ENCODE data around the gene MYCBP2.
A peak's percentile ranks its signal among the peaks of the same experiment; 100 is the strongest.

Gene MYCBP2

GRCh38 chr13:77065461-77066147, 261.3 kb downstream of the MYCBP2 start:
- no peak for DNase-seq

GRCh38 chr13:77062097-77062496, 264.8 kb downstream of the MYCBP2 start:
- DNase-seq = no peak

DNA sequence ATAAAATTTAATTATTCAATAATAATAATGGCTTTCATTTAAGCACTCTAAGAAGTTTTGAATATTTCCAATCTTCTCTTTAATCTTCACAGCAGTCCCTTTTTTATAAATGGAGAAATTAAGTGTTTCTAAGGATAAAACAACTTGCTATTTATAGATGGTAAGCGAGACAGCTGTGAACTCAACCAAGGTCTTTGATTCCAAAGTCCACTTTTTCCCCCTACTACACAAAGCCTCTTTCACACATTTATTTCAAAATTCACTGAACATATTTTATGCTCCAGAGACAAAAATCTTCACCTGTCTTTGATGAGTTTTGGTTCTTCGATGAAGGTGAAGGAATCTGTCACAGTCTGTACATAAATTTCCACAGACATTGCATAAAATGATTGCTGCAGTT, 265.5 kb downstream of the MYCBP2 start:
- DNase-seq = no peak

DNA sequence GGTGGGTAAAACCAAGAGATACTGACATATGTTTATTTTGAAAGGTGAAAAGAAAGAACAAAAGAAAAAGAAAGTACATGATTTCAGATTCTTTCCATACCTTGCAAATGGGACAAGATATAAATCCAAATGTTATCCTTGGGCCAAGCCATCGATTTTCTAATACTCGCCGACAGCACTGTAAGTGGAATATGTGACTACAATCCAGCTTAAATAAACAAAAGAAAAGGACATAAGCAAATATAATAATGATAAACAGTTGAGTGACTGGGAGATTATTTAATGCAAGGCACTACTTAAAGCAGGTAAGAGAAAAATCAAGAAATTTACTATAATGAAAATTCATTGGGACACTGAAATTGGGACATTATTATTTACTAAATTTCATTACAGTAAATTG, 270.0 kb downstream of the MYCBP2 start:
- DNase-seq = no peak

DNA sequence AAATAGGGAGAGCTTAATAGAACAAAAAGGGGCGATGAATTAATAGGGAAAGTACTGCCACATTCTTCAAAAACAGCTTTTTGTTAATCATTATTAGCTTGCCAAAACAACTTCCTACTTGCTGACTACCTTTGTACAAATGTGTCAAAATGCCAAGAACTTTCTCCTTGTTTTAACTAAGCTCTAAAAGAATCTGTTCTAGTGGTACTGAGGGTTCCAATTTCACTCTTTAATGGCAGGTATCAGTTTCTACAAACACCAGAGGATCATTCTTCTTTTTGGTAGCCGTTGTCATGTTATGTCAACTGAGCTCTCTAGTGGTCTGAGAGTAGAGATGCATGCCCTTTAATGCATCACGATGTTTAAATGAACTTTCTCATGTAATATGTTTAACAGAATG, 270.5 kb downstream of the MYCBP2 start:
- DNase-seq = no peak

DNA sequence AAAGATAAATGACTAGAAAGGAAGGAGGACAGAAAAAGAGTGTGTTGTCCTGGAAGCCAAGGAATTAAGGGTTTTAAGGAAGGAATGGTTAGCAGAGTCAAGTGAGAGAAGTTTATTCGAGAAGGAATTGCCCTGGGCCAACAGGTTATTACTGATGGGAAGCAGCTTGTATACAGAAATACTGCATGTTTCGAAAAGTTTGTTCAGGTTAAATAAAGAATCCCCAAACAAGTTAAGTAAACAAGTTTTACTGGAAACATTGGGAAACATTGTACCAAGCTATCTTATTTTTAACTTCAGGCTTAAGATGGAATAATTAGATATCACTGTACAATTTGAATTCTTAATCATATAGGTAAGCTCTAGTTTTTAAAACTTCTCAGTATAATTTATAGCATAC, 271.7 kb downstream of the MYCBP2 start:
- no peak for DNase-seq

- no peak for DNase-seq
These were observed 273.7 kb downstream of the MYCBP2 start for GRCh38 chr13:77053192-77053591.

GRCh38 chr13:77048681-77049080, 278.2 kb downstream of the MYCBP2 start:
- DNase-seq = no peak

DNA sequence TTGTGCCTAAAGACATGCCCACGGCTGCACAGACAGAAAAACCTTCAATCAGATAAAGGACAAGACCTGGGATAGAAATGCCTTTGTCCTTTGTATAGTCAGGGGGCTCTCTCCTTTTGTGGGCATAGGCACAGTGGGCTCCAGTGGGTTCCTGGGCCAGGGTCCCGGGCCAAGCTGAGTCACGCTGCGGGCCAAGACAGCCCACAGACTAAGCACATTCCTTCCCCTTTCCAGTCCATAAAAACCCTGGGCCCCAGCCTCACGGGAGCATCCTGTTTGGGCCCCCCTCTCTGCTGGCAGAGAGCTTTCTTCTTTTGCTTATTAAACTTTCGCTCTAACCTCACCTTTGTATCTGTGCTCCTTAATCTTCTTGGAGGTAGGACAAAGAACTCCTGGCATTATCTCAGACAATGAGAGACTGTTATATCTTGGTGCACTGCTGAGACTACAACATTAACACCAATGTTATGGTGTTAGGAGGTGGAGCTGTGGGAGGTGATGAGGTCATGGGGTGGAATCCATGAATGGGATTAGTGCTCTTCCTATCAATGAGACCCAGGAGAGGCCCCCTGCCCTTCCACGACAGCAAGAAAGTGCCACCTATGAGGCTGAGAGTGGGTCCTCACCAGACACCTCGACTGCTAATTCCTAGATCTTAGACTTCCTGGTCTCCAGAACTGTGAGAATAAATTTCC, 279.1 kb downstream of the MYCBP2 start:
- no peak for DNase-seq

DNA sequence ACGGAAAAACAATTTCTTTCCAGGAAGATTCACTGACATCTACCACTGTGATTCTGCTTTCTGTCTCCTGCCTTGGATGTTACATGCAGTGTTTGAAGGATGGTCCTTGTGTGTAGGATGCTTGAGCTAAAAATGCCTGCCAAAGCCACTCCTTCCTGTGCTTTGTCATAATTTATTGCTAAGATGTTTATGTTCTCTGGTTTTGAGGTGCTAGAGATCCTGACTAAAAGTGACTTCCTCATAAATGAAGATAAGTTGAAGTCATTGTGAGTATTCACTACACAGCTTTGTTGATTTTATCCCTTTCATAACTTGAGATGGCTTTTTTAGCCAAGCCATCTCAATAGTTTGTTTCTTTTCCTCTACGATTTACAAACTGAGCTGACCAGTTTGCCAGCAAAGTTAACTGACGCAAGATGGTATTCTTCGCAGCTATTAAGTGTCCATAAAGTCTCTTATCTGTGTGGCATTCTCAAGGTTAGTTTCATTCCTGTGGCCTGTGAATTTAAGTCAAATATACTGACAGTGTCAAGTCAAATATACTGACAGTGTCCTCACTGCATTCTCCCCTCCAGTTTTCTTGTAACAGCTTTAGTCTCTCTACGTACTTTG, 284.2 kb downstream of the MYCBP2 start:
- no peak for DNase-seq

DNA sequence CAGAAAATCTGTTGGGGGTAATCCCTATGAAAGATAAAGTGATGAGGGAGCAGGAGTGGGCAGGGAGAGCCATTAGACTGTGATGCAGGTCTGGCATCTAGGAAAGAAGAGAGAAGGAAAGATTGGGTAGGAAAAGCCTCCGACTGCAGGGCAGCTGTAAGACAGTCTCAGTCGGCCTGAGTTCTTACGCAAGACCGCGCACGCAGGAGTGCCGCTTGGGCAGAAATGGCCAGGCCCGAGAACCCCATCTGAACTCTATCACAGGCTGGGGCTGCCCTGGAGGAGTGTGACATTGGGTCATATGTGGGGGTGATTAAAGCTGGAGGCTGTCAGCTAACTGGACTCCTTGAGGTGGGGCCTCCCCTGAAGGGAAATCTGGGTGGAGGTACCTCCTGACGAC, 286.1 kb downstream of the MYCBP2 start:
- no peak for DNase-seq

- no peak for DNase-seq
These were observed 286.8 kb downstream of the MYCBP2 start for GRCh38 chr13:77040076-77040475.

GRCh38 chr13:77038907-77039480, 287.9 kb downstream of the MYCBP2 start:
- DNase-seq = no peak

DNA sequence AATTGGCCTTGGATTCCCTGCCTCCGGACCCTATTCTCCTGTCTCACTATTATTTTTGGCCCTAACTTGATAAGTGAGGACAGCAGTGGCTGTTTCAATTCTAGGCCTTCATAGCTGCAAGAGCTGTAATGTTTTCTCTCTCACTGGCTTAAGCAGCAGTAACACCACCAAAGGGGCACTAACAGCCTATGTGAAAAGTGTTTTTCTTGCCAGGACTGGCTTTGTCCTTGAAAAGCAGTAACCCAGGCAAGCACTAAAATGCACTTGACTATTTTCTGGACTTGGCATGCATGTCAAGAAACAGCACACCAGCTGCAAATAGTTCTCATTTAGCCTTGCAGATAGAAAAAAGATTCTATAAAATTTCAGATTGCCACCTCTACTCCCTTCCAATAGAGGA, 290.6 kb downstream of the MYCBP2 start:
- no peak for DNase-seq

- no peak for DNase-seq
These were observed 292.0 kb downstream of the MYCBP2 start for GRCh38 chr13:77034881-77035280.

GRCh38 chr13:77033717-77034302, 293.1 kb downstream of the MYCBP2 start:
- no peak for DNase-seq

GRCh38 chr13:77031656-77032243, 295.1 kb downstream of the MYCBP2 start:
- DNase-seq = no peak

DNA sequence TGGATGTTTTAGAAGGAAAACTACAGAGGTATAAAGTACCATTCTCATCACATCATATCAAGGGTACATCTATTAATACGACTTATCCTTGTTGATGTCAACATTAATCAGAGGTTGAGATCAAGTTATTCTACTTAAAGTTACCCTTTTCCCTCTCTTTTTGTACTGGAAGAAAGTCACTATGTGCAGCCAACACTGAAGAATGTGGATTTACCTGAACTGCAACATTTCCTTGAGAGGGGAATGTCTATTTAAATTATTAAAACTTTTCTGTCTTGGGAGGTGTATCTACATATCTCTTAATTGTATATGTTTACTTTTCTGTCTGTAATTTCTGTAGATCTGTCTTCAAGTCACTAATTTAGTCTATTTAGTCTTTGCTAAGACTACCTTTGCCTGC, 297.5 kb downstream of the MYCBP2 start:
- DNase-seq = no peak

- no peak for DNase-seq
These were observed 298.7 kb downstream of the MYCBP2 start for GRCh38 chr13:77028202-77028601.

- DNase-seq = peak; percentile 78 to 81
These were observed 299.9 kb downstream of the MYCBP2 start, which contains the start of gene FBXL3 for GRCh38 chr13:77026861-77027621. TSS of gene FBXL3 (minus strand) at chr13:77027159. CDS start at chr13:77021860, 5,299 bp downstream.

- DNase-seq = peak; percentile 70 to 79
These were observed 300.5 kb downstream of the MYCBP2 start for GRCh38 chr13:77026255-77026860.

DNA sequence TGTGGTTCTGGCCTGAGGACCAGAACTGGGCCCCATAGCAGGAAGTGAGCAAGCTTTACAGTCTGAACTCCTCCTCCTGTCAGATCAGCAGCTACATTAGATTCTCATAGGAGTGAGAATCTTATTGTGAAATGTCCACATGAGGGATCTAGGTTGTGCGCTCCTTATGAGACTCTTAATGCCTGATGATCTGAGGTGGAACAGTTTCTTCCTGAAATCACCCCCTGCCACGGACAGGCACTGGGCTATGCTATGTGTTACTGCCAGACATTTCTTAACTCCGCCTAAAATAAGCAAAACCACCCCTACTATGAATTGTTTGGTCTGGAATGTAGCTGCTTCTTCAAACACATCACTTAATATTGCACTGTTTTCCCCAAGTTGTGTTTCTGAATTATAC, 304.6 kb downstream of the MYCBP2 start:
- no peak for DNase-seq

All from activated CD4-positive, alpha-beta T cell treated with anti-CD3 and anti-CD28 coated beads, Interleukin-2, amount 50 U/mL, for 48 hours (primary cell).